Right lobe of liver (tissue), 6 donors: Measurements from ENCODE around the gene PLAGL2. TPM values are rescaled to one million over a fixed set of nuclear protein-coding genes. Genes with fewer than 3 reads are reported as not detected.

ENCODE experiments used
- ATAC-seq, 4 donors: fragments of 200-7000 bp; cut with Tn5 transposase; one replicate each; pipeline ENCODE4 v1.9.1; 2020; ENCODE audit warnings: mild to moderate bottlenecking in 4 of 4, moderate library complexity in 4 of 4
- DNase-seq, 3 donors: peaks; one replicate each; pipeline ENCODE4 v3.0.0-alpha.2; 2020
- H3K27ac ChIP-seq, 3 donors: fragments of 200-600 bp; one replicate each; pipeline ENCODE4 v1.8.0; 2022
- H3K27me3 ChIP-seq, 2 donors: fragments of 200-600 bp; one replicate each; pipeline ENCODE4 v1.8.0; 2022
- H3K36me3 ChIP-seq, 4 donors: fragments of 200-600 bp; sonication (generic) in 1 of 4; one replicate each; pipeline versions ENCODE4 v1.5.1 to v1.8.0; 2017 to 2022; ENCODE audit warnings: control low read depth in 1 of 4
- H3K4me1 ChIP-seq, 4 donors: fragments of 200-600 bp; sonication (generic) in 1 of 4; one replicate each; pipeline versions ENCODE4 v1.5.1 to v1.8.0; 2017 to 2022; ENCODE audit warnings: control low read depth in 1 of 4
- H3K4me3 ChIP-seq, 3 donors: fragments of 200-600 bp; one replicate each; pipeline ENCODE4 v1.8.0; 2022
- H3K9me3 ChIP-seq, 4 donors: fragments of 200-600 bp; sonication (generic) in 1 of 4; one replicate each; pipeline versions ENCODE4 v1.5.1 to v1.8.0; 2017 to 2022; ENCODE audit warnings: control low read depth in 1 of 4
- POLR2A ChIP-seq: fragments of 450-650 bp; IDR thresholded peaks from one replicate; pipeline ENCODE4 v1.6.1; 2017; ENCODE audit warnings: antibody characterized with exemption, mild to moderate bottlenecking
- WGBS: methylation state at CpG from one replicate; pipeline ENCODE4 v1.1.6; 2018; ENCODE audit warnings: low coverage, low lambda C conversion rate; ENCODE audit not compliant: insufficient coverage; ENCODE audit errors: missing lambda C conversion rate; 5-methylcytosine and 5-hydroxymethylcytosine counted together
- intact Hi-C, 2 donors: fragments of 100-400 bp; cut with DNase I; formaldehyde crosslinking; loops; one replicate each; pipeline versions ENCODE4 v1.11.2 to v1.14.1; 2022
- total RNA-seq, 6 experiments: library from RNA; depleted of rRNA in 2 of 6; stranded (reverse); fragments of >200 nt in 2 of 6; fragmentation: NEBNext Ultra II Directional in 3 of 6; extraction: Animal tissue kit (Norgen Biotek cat#: 25700) in 3 of 6; gene quantifications; one replicate each; pipeline versions ENCODE4 v1.1.0 to v1.2.4, GENCODE V29; 2016 to 2023
- TF ChIP-seq, protein P1 (sequence below), 4 donors: fragments of 200-600 bp in 3 of 4; fragments of 450-650 bp in 1 of 4; IDR thresholded peaks; one replicate each; pipeline versions ENCODE4 v1.5.1 to v1.8.0; 2016 to 2022; ENCODE audit warnings: antibody characterized with exemption in 4 of 4, mild to moderate bottlenecking in 2 of 4
- donor health status: DM: no; HTN: yes; CAD: no.
- donor health status: DM: no; HTN: no; CAD: no.
- donor health status: DM: no; HTN: no; CAD: no.
- donor health status: DM: no; HTN: yes; CAD: no.
- donor health status: DM: no; HTN: yes; CAD: no.

The PLAGL2 gene
- total RNA-seq, 6 experiments from 2014 or later = 1.5 to 3.1 (median 2.4) TPM

DNA sequence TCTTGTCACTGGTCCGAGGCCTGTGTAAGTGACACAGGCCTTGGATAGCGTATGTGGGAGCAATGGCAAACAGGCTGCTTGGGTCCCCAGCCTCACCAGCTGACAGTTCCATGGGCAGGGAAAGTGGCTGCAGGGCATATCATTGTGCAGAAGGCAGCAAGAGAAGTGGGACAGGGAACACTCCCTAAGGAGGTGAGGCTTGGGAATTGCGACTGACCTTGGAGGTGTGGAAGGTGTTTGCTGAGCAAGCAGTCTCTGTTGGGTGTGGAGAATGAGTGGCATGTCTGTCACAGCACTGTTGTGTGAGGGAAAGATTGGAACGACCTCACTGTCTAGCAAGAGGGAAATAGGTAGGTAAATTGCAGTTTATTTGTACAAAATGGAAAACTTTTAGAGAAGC is 16.9 kb upstream of the PLAGL2 start:
- peaks cover 0 to 43% (median 14%) of the 10 kb centered on the region in 4 donors for H3K36me3 ChIP-seq
- no peak for DNase-seq
- H3K27me3 ChIP-seq = no peaks in the 10 kb centered on the region
- no peaks in the 10 kb centered on the region for H3K9me3 ChIP-seq
- peaks cover 0 to 23% (median 10%) of the 10 kb centered on the region in 4 donors for H3K4me1 ChIP-seq
- no peak overlapping the region for H3K4me3 ChIP-seq
- no peak for ATAC-seq
- TF ChIP-seq, protein P1, sequence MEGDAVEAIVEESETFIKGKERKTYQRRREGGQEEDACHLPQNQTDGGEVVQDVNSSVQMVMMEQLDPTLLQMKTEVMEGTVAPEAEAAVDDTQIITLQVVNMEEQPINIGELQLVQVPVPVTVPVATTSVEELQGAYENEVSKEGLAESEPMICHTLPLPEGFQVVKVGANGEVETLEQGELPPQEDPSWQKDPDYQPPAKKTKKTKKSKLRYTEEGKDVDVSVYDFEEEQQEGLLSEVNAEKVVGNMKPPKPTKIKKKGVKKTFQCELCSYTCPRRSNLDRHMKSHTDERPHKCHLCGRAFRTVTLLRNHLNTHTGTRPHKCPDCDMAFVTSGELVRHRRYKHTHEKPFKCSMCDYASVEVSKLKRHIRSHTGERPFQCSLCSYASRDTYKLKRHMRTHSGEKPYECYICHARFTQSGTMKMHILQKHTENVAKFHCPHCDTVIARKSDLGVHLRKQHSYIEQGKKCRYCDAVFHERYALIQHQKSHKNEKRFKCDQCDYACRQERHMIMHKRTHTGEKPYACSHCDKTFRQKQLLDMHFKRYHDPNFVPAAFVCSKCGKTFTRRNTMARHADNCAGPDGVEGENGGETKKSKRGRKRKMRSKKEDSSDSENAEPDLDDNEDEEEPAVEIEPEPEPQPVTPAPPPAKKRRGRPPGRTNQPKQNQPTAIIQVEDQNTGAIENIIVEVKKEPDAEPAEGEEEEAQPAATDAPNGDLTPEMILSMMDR (IDR thresholded peaks at IDR 0.05) = no peak
- no peak for TF ChIP-seq POLR2A
- intact Hi-C loops = loop anchor here in 1 of 2 donors (10.0 kb wide), 1 partner anchor 70 kb away; no protein-coding TSS in a partner anchor
- H3K27ac ChIP-seq = no peak overlapping the region
- WGBS = 67% methylated on average over 4 of the region's 4 CpGs

DNA sequence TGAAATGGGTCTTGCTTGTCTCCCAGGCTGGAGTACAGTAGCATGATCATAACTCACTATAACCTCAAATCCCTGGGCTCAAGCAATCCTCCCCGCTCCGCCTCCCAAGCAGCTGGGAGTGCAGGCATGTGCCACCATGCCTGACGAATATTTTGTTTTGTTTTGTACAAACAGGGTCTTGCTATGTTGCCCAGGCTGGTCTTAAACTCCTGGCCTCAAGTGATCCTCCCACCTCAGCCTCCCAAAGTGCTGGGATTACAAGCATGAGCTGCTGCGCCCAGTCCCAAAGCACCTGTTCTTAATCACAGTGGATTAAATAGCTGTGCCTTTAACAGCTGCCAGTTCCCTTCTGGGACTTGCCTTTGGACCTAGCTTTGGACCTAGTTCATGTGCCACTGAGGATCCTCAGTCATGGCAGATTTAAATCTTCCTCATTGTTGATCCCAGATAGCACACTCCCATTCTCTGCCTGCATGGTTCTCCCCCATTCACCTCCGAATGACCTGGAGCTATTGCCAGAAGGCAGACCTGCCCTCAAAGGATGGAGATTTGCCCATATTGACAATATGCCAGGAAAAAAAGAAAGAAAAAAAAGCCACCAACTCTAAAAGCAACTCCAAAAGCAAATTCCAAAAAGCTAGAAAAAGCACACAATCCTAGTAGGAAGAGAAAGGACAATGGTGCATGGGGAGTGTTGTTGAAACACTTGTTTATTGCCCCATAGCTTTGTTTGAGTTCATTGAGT is 10.8 kb upstream of the PLAGL2 start:
- WGBS = 54% methylated on average over 3 of the region's 5 CpGs
- H3K27me3 ChIP-seq = no peaks in the 10 kb centered on the region
- H3K27ac ChIP-seq = peak overlapping the region in 2 of 3 donors; percentile 69 to 82
- H3K4me1 ChIP-seq = peaks cover 0 to 56% (median 31%) of the 10 kb centered on the region in 4 donors
- intact Hi-C loops = no loop called here
- H3K9me3 ChIP-seq = no peaks in the 10 kb centered on the region
- DNase-seq (peak in 1 of 3 donors; percentile 84), ATAC-seq (peak; percentile 53 to 80 (median 74))
- no peak overlapping the region for H3K4me3 ChIP-seq
- H3K36me3 ChIP-seq = peaks cover 0 to 43% (median 19%) of the 10 kb centered on the region in 4 donors
- TF ChIP-seq POLR2A = no peak
- TF ChIP-seq, protein P1 (IDR thresholded peaks at IDR 0.05) = no peak

GRCh38 chr20:32216179-32217142 is 8.9 kb upstream of the PLAGL2 start:
- Histone ChIP-seq H3K4me1 (peaks cover 0 to 56% (median 33%) of the 10 kb centered on the region in 4 donors), H3K27me3 (no peaks in the 10 kb centered on the region), H3K36me3 (peaks cover 0 to 26% (median 10%) of the 10 kb centered on the region in 4 donors), H3K4me3 (no peak overlapping the region), H3K27ac (peak overlapping the region; percentile 50 to 82 (median 69)), H3K9me3 (no peaks in the 10 kb centered on the region)
- TF ChIP-seq POLR2A = no peak
- TF ChIP-seq, protein P1 (IDR thresholded peaks at IDR 0.05) = no peak
- ATAC-seq = peak; percentile 75 to 89 (median 82)
- peak in 2 of 3 donors; percentile 73 to 89 for DNase-seq
- WGBS = 34% methylated on average over 13 of the region's 13 CpGs
- intact Hi-C loops = no loop called here

DNA sequence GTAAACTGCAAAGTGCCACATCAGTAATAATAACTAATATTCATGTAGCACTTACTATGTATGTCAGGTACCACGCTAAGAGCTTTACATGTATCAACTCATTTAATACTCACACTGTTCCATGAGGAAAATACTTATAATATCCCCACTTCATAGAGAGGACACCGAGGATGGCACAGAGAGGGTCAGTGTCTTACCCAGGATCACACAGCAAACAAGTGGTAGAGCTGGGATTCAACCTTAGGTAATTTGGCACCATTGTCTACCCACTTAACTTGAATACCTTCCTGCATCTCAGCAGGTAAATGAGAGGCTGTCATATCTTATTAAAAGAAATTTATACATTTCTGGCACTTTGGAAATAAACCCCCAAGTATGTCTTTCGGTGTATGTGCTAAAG is 8.2 kb upstream of the PLAGL2 start:
- Histone ChIP-seq H3K36me3 (peaks cover 0 to 22% (median 7%) of the 10 kb centered on the region in 4 donors), H3K4me3 (no peak overlapping the region), H3K9me3 (no peaks in the 10 kb centered on the region), H3K4me1 (peaks cover 0 to 60% (median 34%) of the 10 kb centered on the region in 4 donors), H3K27ac (peak overlapping the region; percentile 21 to 82 (median 69)), H3K27me3 (no peaks in the 10 kb centered on the region)
- no peak for TF ChIP-seq POLR2A
- TF ChIP-seq, protein P1 (IDR thresholded peaks at IDR 0.05) = no peak
- 82% methylated on average over 3 of the region's 3 CpGs for WGBS
- intact Hi-C loops = no loop called here
- no peak for DNase-seq
- ATAC-seq = no peak
